SK-N-SH (cell line): ENCODE measurements around the gene ERC2. TPM values are rescaled to one million over a fixed set of nuclear protein-coding genes. Genes with fewer than 3 reads are reported as not detected.

Source experiments
- CTCF ChIA-PET: fragments of 300-600, 350-600 bp; formaldehyde crosslinking; extraction: SDS; loops from one replicate; lab custom pipeline; 2021; lab: Yijun Ruan, JAX
- POLR2A ChIA-PET: fragments of 350-600 bp; sonication (Branson Sonifier 250); formaldehyde crosslinking; extraction: SDS; loops from one replicate; lab custom pipeline; 2020; ENCODE audit warnings: antibody characterized with exemption, inconsistent platforms; lab: Yijun Ruan, JAX
- DNase-seq: peaks from one replicate; pipeline ENCODE4 v3.0.0; 2012
- H2AFZ ChIP-seq: fragments of 200-600 bp; sonication (generic); 2 replicates; pipeline ENCODE4 v1.8.1; 2016; ENCODE audit warnings: antibody characterized with exemption, mild to moderate bottlenecking, low read depth
- H3F3A ChIP-seq: fragments of 200-600 bp; sonication (generic); replicated peaks from 2 replicates; pipeline ENCODE3; 2016; ENCODE audit warnings: antibody characterized with exemption, mild to moderate bottlenecking; ENCODE audit not compliant: insufficient read depth
- H3K27ac ChIP-seq, 2 experiments: fragments of 200-500 bp in 1 of 2; fragments of 200-600 bp in 1 of 2; sonication (Bioruptor generic) in 1 of 2; sonication (generic), shearing (Covaris generic) in 1 of 2; 2 replicates each; pipeline versions ENCODE4 v1.5.1 to v1.6.1; 2014 to 2016; ENCODE audit warnings: low read depth in 2 of 2, inconsistent platforms in 1 of 2, low read length in 1 of 2, mild to moderate bottlenecking in 1 of 2, mixed read lengths in 1 of 2
- H3K27me3 ChIP-seq: fragments of 200-600 bp; sonication (generic), shearing (Covaris generic); 2 replicates; pipeline ENCODE4 v1.6.1; 2016; ENCODE audit warnings: mixed run types; ENCODE audit not compliant: insufficient read depth
- H3K36me3 ChIP-seq, 2 experiments: fragments of 200-500 bp in 1 of 2; fragments of 200-600 bp in 1 of 2; sonication (Bioruptor generic) in 1 of 2; sonication (generic) in 1 of 2; replicated peaks in 1 of 2; 2 replicates each; pipeline versions ENCODE3 to v1.5.1; 2014 to 2016; ENCODE audit warnings: low read length in 1 of 2, mild to moderate bottlenecking in 1 of 2; ENCODE audit not compliant: insufficient read depth in 2 of 2, control insufficient read depth in 1 of 2
- H3K4me1 ChIP-seq, 2 experiments: fragments of 200-500 bp in 1 of 2; fragments of 200-600 bp in 1 of 2; sonication (Bioruptor generic) in 1 of 2; sonication (generic), shearing (Covaris generic) in 1 of 2; 2 replicates each; pipeline versions ENCODE4 v1.5.1 to v1.6.1; 2014 to 2016; ENCODE audit warnings: low read depth in 1 of 2, low read length in 1 of 2, mixed run types in 1 of 2; ENCODE audit not compliant: insufficient read depth in 2 of 2, control insufficient read depth in 1 of 2
- H3K4me2 ChIP-seq: fragments of 200-600 bp; sonication (generic), shearing (Covaris generic); 2 replicates; pipeline ENCODE4 v1.6.1; 2017; ENCODE audit warnings: mixed run types
- H3K4me3 ChIP-seq, 2 experiments: fragments of 200-500 bp in 1 of 2; fragments of 200-600 bp in 1 of 2; sonication (Bioruptor generic) in 1 of 2; sonication (generic), shearing (Covaris generic) in 1 of 2; 2 replicates each; pipeline versions ENCODE4 v1.5.1 to v1.8.1; 2014 to 2016; ENCODE audit warnings: low read depth in 2 of 2, inconsistent platforms in 1 of 2, low read length in 1 of 2, mild to moderate bottlenecking in 1 of 2, mixed read lengths in 1 of 2, moderate library complexity in 1 of 2
- H3K79me2 ChIP-seq: fragments of 200-600 bp; sonication (generic); 2 replicates; pipeline ENCODE4 v1.8.1; 2017; ENCODE audit warnings: mild to moderate bottlenecking; ENCODE audit not compliant: insufficient read depth
- H3K9ac ChIP-seq: fragments of 200-600 bp; sonication (generic); 2 replicates; pipeline ENCODE4 v1.6.1; 2017; ENCODE audit warnings: mixed run types
- H3K9me2 ChIP-seq: fragments of 200-600 bp; sonication (generic); 2 replicates; pipeline ENCODE4 v1.6.1; 2017; ENCODE audit warnings: mixed run types
- H3K9me3 ChIP-seq: fragments of 200-600 bp; sonication (generic); 2 replicates; pipeline ENCODE4 v1.6.1; 2017; ENCODE audit warnings: mixed run types, mild to moderate bottlenecking, moderate library complexity
- H4K20me1 ChIP-seq: fragments of 200-600 bp; sonication (generic); 2 replicates; pipeline ENCODE4 v1.6.1; 2017; ENCODE audit warnings: mild to moderate bottlenecking, mixed run types; ENCODE audit not compliant: insufficient read depth
- CHD2 ChIP-seq: fragments of 150-350 bp; IDR thresholded peaks from 2 replicates; pipeline ENCODE4 v1.6.1; 2018; ENCODE audit warnings: low read length; ENCODE audit not compliant: partially characterized antibody
- ELF1 ChIP-seq: IDR thresholded peaks from 2 replicates; pipeline ENCODE4 v1.4.0; 2012
- FOSL2 ChIP-seq: IDR thresholded peaks from 2 replicates; pipeline ENCODE4 v1.4.0; 2012; ENCODE audit warnings: low read depth, mild to moderate bottlenecking, moderate library complexity, borderline replicate concordance
- FOXJ3 ChIP-seq: sonication (generic); formaldehyde crosslinking; IDR thresholded peaks from 2 replicates; pipeline ENCODE4 v1.5.1; 2020; ENCODE audit warnings: mild to moderate bottlenecking, missing genetic modification reagents
- FOXM1 ChIP-seq: IDR thresholded peaks from 2 replicates; pipeline ENCODE4 v1.4.0; 2012; ENCODE audit warnings: low read depth, mild to moderate bottlenecking
- GATA2 ChIP-seq: sonication (generic); formaldehyde crosslinking; IDR thresholded peaks from 2 replicates; pipeline ENCODE4 v1.5.0; 2020; ENCODE audit warnings: mild to moderate bottlenecking, missing genetic modification reagents
- IRF3 ChIP-seq: fragments of 150-350 bp; IDR thresholded peaks from 2 replicates; pipeline ENCODE4 v1.6.1; 2016; ENCODE audit warnings: mild to moderate bottlenecking, low read depth, low read length
- JUND ChIP-seq: IDR thresholded peaks from 2 replicates; pipeline ENCODE4 v1.4.0; 2012
- MEF2A ChIP-seq: IDR thresholded peaks from 2 replicates; pipeline ENCODE4 v1.4.0; 2012; ENCODE audit warnings: low read depth, borderline replicate concordance
- NFIC ChIP-seq: IDR thresholded peaks from 2 replicates; pipeline ENCODE4 v1.4.0; 2012; ENCODE audit warnings: borderline replicate concordance
- NRF1 ChIP-seq: IDR thresholded peaks from 2 replicates; pipeline ENCODE4 v1.6.1; 2012; ENCODE audit warnings: low read depth, mild to moderate bottlenecking, low read length
- POLR2AphosphoS5 ChIP-seq: IDR thresholded peaks from 2 replicates; pipeline ENCODE4 v1.6.1; 2012; ENCODE audit warnings: low read depth, low read length
- RCOR1 ChIP-seq: fragments of 150-350 bp; IDR thresholded peaks from 2 replicates; pipeline ENCODE4 v1.6.1; 2017; ENCODE audit warnings: antibody characterized with exemption, low read length
- SIN3A ChIP-seq: IDR thresholded peaks from 2 replicates; pipeline ENCODE4 v1.6.1; 2012; ENCODE audit warnings: low read depth, mild to moderate bottlenecking, low read length, moderate library complexity, borderline replicate concordance
- SMC3 ChIP-seq: IDR thresholded peaks from 2 replicates; pipeline ENCODE4 v1.6.1; 2012; ENCODE audit warnings: low read depth, low read length, improper control_type of control experiment
- TAF1 ChIP-seq: IDR thresholded peaks from 2 replicates; pipeline ENCODE4 v1.6.1; 2012; ENCODE audit warnings: low read depth, mild to moderate bottlenecking, low read length, moderate library complexity, borderline replicate concordance
- YY1 ChIP-seq: IDR thresholded peaks from 2 replicates; pipeline ENCODE4 v1.4.0; 2012; ENCODE audit warnings: low read depth, mild to moderate bottlenecking
- WGBS: methylation state at CpG from one replicate; pipeline ENCODE4 v1.1.6; 2017; ENCODE audit warnings: low lambda C conversion rate; 5-methylcytosine and 5-hydroxymethylcytosine counted together
- polyA plus RNA-seq, 3 experiments: library from polyadenylated mRNA; depleted of rRNA; stranded (reverse); fragments of >200 nt; gene quantifications; 2 replicates each; pipeline ENCODE4 v1.2.3, GENCODE V29; 2012
- TF ChIP-seq, protein P1 (sequence below): IDR thresholded peaks from 2 replicates; pipeline ENCODE4 v1.4.0; 2012; ENCODE audit warnings: low read depth, borderline replicate concordance
- TF ChIP-seq, protein P2 (sequence below): IDR thresholded peaks from 2 replicates; pipeline ENCODE4; 2012

The ERC2 gene
- polyA plus RNA-seq, 1 of the 3 experiments (the other 2 are of a cell fraction) = 1.6 TPM

DNA sequence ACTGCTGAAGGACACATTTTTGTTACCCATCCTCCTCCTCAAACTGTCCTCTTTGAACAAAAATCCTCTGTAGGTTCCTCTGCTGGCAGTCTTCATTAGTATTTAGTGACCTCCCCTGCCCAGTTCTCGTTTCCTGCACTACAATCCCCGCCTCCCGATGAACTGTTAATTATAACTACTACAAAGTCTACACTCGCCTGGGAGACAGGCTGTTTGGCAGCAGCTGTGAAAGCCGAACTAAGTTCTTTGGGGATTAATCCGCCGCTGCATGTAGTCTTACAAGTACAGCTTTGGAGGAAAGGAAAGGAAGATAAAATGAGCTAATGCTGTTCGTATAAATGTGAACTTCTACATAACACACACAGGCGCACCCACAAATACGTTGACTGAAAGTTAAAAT, 821.2 kb downstream of the ERC2 start:
- Histone ChIP-seq H3K9ac (no peak overlapping the region), H2AFZ (no peak overlapping the region), H4K20me1 (no peaks in the 10 kb centered on the region), H3K9me3 (no peaks in the 10 kb centered on the region), H3K4me1 (no peaks in the 10 kb centered on the region; a peak in 1 of 4 replicates), H3K79me2 (no peaks in the 10 kb centered on the region), H3F3A (no peaks in the 10 kb centered on the region), H3K9me2 (no peaks in the 10 kb centered on the region), H3K4me3 (no peak overlapping the region), H3K4me2 (no peak overlapping the region), H3K36me3 (no peaks in the 10 kb centered on the region), H3K27me3 (no peaks in the 10 kb centered on the region), H3K27ac (no peak overlapping the region)
- 85% methylated on average over 10 of the region's 10 CpGs for WGBS
- CTCF ChIA-PET = no interaction called here
- TF ChIP-seq RCOR1 = no peak
- no peak for TF ChIP-seq FOXJ3 (CRISPR knock-in tag)
- TF ChIP-seq FOSL2 = no peak
- TF ChIP-seq, protein P1, sequence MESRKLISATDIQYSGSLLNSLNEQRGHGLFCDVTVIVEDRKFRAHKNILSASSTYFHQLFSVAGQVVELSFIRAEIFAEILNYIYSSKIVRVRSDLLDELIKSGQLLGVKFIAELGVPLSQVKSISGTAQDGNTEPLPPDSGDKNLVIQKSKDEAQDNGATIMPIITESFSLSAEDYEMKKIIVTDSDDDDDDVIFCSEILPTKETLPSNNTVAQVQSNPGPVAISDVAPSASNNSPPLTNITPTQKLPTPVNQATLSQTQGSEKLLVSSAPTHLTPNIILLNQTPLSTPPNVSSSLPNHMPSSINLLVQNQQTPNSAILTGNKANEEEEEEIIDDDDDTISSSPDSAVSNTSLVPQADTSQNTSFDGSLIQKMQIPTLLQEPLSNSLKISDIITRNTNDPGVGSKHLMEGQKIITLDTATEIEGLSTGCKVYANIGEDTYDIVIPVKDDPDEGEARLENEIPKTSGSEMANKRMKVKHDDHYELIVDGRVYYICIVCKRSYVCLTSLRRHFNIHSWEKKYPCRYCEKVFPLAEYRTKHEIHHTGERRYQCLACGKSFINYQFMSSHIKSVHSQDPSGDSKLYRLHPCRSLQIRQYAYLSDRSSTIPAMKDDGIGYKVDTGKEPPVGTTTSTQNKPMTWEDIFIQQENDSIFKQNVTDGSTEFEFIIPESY = no peak
- DNase-seq = no peak
- POLR2A ChIA-PET = no interaction called here

GRCh38 chr3:55646121-55646520, 822.1 kb downstream of the ERC2 start:
- POLR2A ChIA-PET = no interaction called here
- Histone ChIP-seq H4K20me1 (no peaks in the 10 kb centered on the region), H3K4me1 (no peaks in the 10 kb centered on the region; a peak in 1 of 4 replicates), H3K27me3 (no peaks in the 10 kb centered on the region), H3K4me3 (no peak overlapping the region), H3K9ac (no peak overlapping the region), H3K36me3 (no peaks in the 10 kb centered on the region)
- WGBS = 81% methylated on average over 3 of the region's 3 CpGs
- CTCF ChIA-PET = no interaction called here
- DNase-seq = no peak
- no peak for TF ChIP-seq MEF2A
- TF ChIP-seq FOXJ3 (CRISPR knock-in tag) = no peak
- no peak for TF ChIP-seq POLR2AphosphoS5
- no peak for TF ChIP-seq TAF1
- TF ChIP-seq RCOR1 = no peak
- TF ChIP-seq SIN3A = no peak
- TF ChIP-seq IRF3 = no peak
- no peak for TF ChIP-seq YY1
- no peak for TF ChIP-seq FOXM1
- TF ChIP-seq, protein P2, sequence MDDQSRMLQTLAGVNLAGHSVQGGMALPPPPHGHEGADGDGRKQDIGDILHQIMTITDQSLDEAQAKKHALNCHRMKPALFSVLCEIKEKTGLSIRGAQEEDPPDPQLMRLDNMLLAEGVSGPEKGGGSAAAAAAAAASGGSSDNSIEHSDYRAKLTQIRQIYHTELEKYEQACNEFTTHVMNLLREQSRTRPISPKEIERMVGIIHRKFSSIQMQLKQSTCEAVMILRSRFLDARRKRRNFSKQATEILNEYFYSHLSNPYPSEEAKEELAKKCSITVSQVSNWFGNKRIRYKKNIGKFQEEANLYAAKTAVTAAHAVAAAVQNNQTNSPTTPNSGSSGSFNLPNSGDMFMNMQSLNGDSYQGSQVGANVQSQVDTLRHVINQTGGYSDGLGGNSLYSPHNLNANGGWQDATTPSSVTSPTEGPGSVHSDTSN = no peak
- no peak for TF ChIP-seq NRF1
- TF ChIP-seq SMC3 = no peak
- no peak for TF ChIP-seq ELF1
- TF ChIP-seq NFIC = no peak
- no peak for TF ChIP-seq CHD2
- no peak for TF ChIP-seq GATA2
- TF ChIP-seq JUND = no peak
- TF ChIP-seq, all 33 proteins: peak for 0
- Histone ChIP-seq H3K4me2 (no peak overlapping the region), H3K27ac (no peak overlapping the region), H3K9me2 (no peaks in the 10 kb centered on the region), H3K9me3 (no peaks in the 10 kb centered on the region), H2AFZ (no peak overlapping the region), H3F3A (no peaks in the 10 kb centered on the region), H3K79me2 (no peaks in the 10 kb centered on the region)
